ENCODE measurements around the gene NRG3.

DNA sequence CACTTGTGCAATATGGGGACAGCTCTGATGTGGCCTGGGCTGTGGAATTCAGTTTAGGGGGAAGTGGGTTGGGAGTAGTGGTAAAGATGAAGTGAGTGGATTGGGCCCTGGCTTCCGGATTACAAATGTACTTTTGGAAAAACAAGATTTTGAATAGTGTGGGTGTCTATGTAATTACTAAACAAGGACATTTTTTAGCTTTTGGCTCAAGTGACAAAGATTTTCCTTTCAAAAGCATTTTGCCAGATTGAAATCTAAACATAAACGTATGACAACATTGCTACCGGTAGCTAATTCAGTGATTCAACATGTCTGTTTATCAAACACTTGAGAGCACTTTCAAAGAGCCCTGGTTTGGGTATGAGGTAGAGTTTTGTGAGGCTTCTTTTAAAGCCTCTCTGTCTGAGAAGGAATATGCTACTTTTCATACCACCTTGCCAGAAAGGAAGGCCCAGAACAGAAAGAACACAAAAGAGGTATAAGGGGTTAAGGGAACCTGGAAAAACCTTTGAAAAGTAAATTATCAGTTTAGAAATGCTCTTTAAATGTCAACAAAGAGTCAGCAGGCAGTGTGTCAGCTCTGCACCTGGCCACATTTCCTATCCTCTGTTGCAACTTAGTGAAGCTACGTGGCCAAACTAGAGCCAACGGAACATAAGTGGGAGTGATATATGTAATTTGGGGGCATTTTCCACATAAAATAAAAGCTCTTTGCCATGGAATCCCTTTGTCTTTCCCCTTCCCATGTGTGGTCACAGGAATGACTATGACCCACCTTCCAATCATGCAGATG, 516.1 kb downstream of the NRG3 start:
- TF ChIP-seq, protein P1, sequence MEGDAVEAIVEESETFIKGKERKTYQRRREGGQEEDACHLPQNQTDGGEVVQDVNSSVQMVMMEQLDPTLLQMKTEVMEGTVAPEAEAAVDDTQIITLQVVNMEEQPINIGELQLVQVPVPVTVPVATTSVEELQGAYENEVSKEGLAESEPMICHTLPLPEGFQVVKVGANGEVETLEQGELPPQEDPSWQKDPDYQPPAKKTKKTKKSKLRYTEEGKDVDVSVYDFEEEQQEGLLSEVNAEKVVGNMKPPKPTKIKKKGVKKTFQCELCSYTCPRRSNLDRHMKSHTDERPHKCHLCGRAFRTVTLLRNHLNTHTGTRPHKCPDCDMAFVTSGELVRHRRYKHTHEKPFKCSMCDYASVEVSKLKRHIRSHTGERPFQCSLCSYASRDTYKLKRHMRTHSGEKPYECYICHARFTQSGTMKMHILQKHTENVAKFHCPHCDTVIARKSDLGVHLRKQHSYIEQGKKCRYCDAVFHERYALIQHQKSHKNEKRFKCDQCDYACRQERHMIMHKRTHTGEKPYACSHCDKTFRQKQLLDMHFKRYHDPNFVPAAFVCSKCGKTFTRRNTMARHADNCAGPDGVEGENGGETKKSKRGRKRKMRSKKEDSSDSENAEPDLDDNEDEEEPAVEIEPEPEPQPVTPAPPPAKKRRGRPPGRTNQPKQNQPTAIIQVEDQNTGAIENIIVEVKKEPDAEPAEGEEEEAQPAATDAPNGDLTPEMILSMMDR (IDR thresholded peaks at IDR 0.05), result no peak
- TF ChIP-seq POLR2A (IDR thresholded peaks at IDR 0.05), result no peak
